A549 (cell line): ENCODE measurements around the gene FCER1A. TPM values are rescaled to one million over a fixed set of nuclear protein-coding genes. Genes with fewer than 3 reads are reported as not detected.

Source experiments
- ATAC-seq, 2 experiments: fragments of 200-7000 bp in 1 of 2; fragments of >200 bp in 1 of 2; cut with Nextera tagmentation in 1 of 2; cut with Tn5 transposase in 1 of 2; 3 replicates each; pipeline versions ENCODE4 v1.8.0 to v1.9.1; 2018 to 2020; ENCODE audit warnings: mild to moderate bottlenecking in 1 of 2, moderate library complexity in 1 of 2
- CTCF ChIA-PET: fragments of 300-600 bp; sonication (Branson Sonifier 250); formaldehyde crosslinking; extraction: SDS; loops from one replicate; lab custom pipeline; 2021; ENCODE audit warnings: antibody characterized with exemption, inconsistent platforms; lab: Yijun Ruan, JAX
- POLR2A ChIA-PET: fragments of 350-600 bp; formaldehyde crosslinking; extraction: SDS; loops from one replicate; lab custom pipeline; 2021; ENCODE audit warnings: antibody characterized with exemption, inconsistent platforms; lab: Yijun Ruan, JAX
- DNase-seq, 2 experiments: peaks; one replicate each; pipeline versions ENCODE4 v3.0.0 to v3.0.0-alpha.2; 2011 to 2016; ENCODE audit warnings: low read depth in 1 of 2, low spot score in 1 of 2
- FAIRE-seq: peaks from 2 replicates; lab custom pipeline; 2011; peaks lifted over from hg19 to GRCh38; lab: Jason Lieb, UNC
- H3K27ac ChIP-seq, 2 experiments: fragments of >200 bp; sonication (Bioruptor Twin); formaldehyde crosslinking; 3 replicates each; pipeline ENCODE4 v1.5.1; 2016 to 2017
- H3K4me1 ChIP-seq: fragments of >200 bp; sonication (Bioruptor Twin); formaldehyde crosslinking; 3 replicates; pipeline ENCODE4 v1.6.1; 2016
- H3K4me2 ChIP-seq: fragments of >200 bp; sonication (Bioruptor Twin); formaldehyde crosslinking; 3 replicates; pipeline ENCODE4 v1.6.1; 2016
- H3K4me3 ChIP-seq: fragments of >200 bp; sonication (Bioruptor Twin); formaldehyde crosslinking; 3 replicates; pipeline ENCODE4 v1.5.1; 2016
- H3K9me3 ChIP-seq: fragments of >200 bp; sonication (Bioruptor Twin); formaldehyde crosslinking; 3 replicates; pipeline ENCODE4 v1.6.1; 2016
- ATOH8 ChIP-seq: fragments of 250-450 bp; sonication (Bioruptor Pico); IDR thresholded peaks from 2 replicates; pipeline ENCODE4 v1.5.0; 2020; ENCODE audit warnings: low read depth, mild to moderate bottlenecking, moderate library complexity
- CTCF ChIP-seq: fragments of >200 bp; sonication (Bioruptor Twin); formaldehyde crosslinking; IDR thresholded peaks from 3 replicates; pipeline ENCODE4 v1.5.1; 2016
- ELK1 ChIP-seq: fragments of 150-350 bp; IDR thresholded peaks from 2 replicates; pipeline ENCODE4 v1.6.1; 2014; ENCODE audit warnings: low read depth, mild to moderate bottlenecking, low read length
- EP300 ChIP-seq, 2 experiments: fragments of >200 bp; sonication (Bioruptor Twin); formaldehyde crosslinking; IDR thresholded peaks; 2 replicates in 1 of 2; 3 replicates in 1 of 2; pipeline ENCODE4 v1.6.1; 2016 to 2017
- GATA3 ChIP-seq: IDR thresholded peaks from 2 replicates; pipeline ENCODE4 v1.6.1; 2012; ENCODE audit warnings: borderline replicate concordance
- HES2 ChIP-seq: fragments of >200 bp; sonication (Bioruptor Twin); formaldehyde crosslinking; IDR thresholded peaks from 2 replicates; pipeline ENCODE4 v1.6.1; 2016
- HEYL ChIP-seq: fragments of 250-450 bp; sonication (Bioruptor Pico); IDR thresholded peaks from 2 replicates; pipeline ENCODE4 v1.8.0; 2021; ENCODE audit warnings: mild to moderate bottlenecking, moderate library complexity
- JUN ChIP-seq, 2 experiments: fragments of >200 bp; sonication (Bioruptor Twin); formaldehyde crosslinking; IDR thresholded peaks; 2 replicates in 1 of 2; 3 replicates in 1 of 2; pipeline ENCODE4 v1.6.1; 2016 to 2017
- JUNB ChIP-seq: fragments of >200 bp; sonication (Bioruptor Twin); formaldehyde crosslinking; IDR thresholded peaks from 2 replicates; pipeline ENCODE4 v1.6.1; 2016
- KDM5A ChIP-seq: fragments of 200-600 bp; sonication (generic); IDR thresholded peaks from 2 replicates; pipeline ENCODE4 v1.6.1; 2016; ENCODE audit warnings: antibody characterized with exemption, mild to moderate bottlenecking
- MAX ChIP-seq: IDR thresholded peaks from 2 replicates; pipeline ENCODE4 v1.6.1; 2012
- PBX3 ChIP-seq: IDR thresholded peaks from 2 replicates; pipeline ENCODE4 v1.6.1; 2012
- POLR2AphosphoS2 ChIP-seq: conservative IDR thresholded peaks from 2 replicates; pipeline ENCODE4 v1.6.1; 2012; ENCODE audit warnings: low read length, improper control_type of control experiment, inconsistent platforms
- RCOR1 ChIP-seq: fragments of 150-350 bp; IDR thresholded peaks from 2 replicates; pipeline ENCODE4 v1.6.1; 2014; ENCODE audit warnings: antibody characterized with exemption, low read length, low read depth
- REST ChIP-seq: fragments of 200-600 bp; sonication (generic); IDR thresholded peaks from 2 replicates; pipeline ENCODE4 v1.6.1; 2016; ENCODE audit warnings: antibody characterized with exemption, mild to moderate bottlenecking, moderate library complexity
- SMC3 ChIP-seq: fragments of >200 bp; sonication (Bioruptor Twin); formaldehyde crosslinking; IDR thresholded peaks from 3 replicates; pipeline ENCODE4 v1.6.1; 2018; ENCODE audit warnings: inconsistent platforms
- SREBF2 ChIP-seq: fragments of 450-650 bp; IDR thresholded peaks from 2 replicates; pipeline ENCODE4 v1.6.1; 2014; ENCODE audit warnings: mild to moderate bottlenecking, moderate library complexity
- TFCP2L1 ChIP-seq: fragments of 250-450 bp; sonication (Bioruptor Pico); IDR thresholded peaks from 2 replicates; pipeline ENCODE4 v1.5.0; 2021; ENCODE audit warnings: mild to moderate bottlenecking
- WGBS: methylation state at CpG from one replicate; pipeline ENCODE4 v1.1.6; 2017; ENCODE audit errors: missing lambda C conversion rate; 5-methylcytosine and 5-hydroxymethylcytosine counted together
- polyA plus RNA-seq, 4 experiments: library from polyadenylated mRNA; depleted of rRNA in 3 of 4; stranded (reverse); fragments of >200 nt; fragmentation: RNase III in 1 of 4; extraction: RNeasy Plus Mini Kit Qiagen cat#74134 plus additional on column Dnase treatment in 1 of 4; gene quantifications; 2 replicates in 3 of 4; 3 replicates in 1 of 4; pipeline ENCODE4 v1.2.3, GENCODE V29; 2011 to 2017

Gene FCER1A
- polyA plus RNA-seq, 2 of the 4 experiments (the other 2 are of a cell fraction): 0.10 TPM; not detected in 1

- H3K4me2 ChIP-seq: no peak overlapping the region
- TF ChIP-seq HEYL (CRISPR knock-in tag) (no peak), HES2 (no peak), PBX3 (no peak), RCOR1 (no peak), SREBF2 (no peak), JUN (IDR thresholded peaks at IDR 0.05) (no peak), EP300 (IDR thresholded peaks at IDR 0.05) (no peak), GATA3 (no peak), ATOH8 (no peak), MAX (no peak), ELK1 (no peak), REST (no peak), TFCP2L1 (CRISPR knock-in tag) (no peak), KDM5A (no peak), JUNB (no peak), POLR2AphosphoS2 (no peak), CTCF (no peak), SMC3 (no peak)
- POLR2A ChIA-PET: no interaction called here
- DNase-seq: no peak
- ATAC-seq: no peak
- peaks cover 8% of the 10 kb centered on the region; the same call in 1 of the 3 replicates for H3K9me3 ChIP-seq
- whole genome bisulfite sequencing: 30% methylated on average over 2 of the region's 2 CpGs
- no peaks in the 10 kb centered on the region for H3K4me1 ChIP-seq
- FAIRE-seq: no peak
- no peak overlapping the region for H3K4me3 ChIP-seq
- no peak overlapping the region for H3K27ac ChIP-seq
- CTCF ChIA-PET: no interaction called here
Measured at GRCh38 chr1:159352436-159352835, 50.3 kb downstream of the FCER1A start.

Other genes starting within 250 kb of the FCER1A start
- not detected in 2 replicates for gene AIM2, start 225.6 kb upstream of the FCER1A start, polyA plus RNA-seq (2011; rRNA removed)
- not detected in 3 replicates for gene AIM2, start 225.6 kb upstream of the FCER1A start, polyA plus RNA-seq (2017; fragmentation: RNase III; extraction: RNeasy Plus Mini Kit Qiagen cat#74134 plus additional on column Dnase treatment)
- 0.13 and 0.16 TPM in 2 replicates for gene CADM3, start 130.7 kb upstream of the FCER1A start, polyA plus RNA-seq (2011; rRNA removed)
- 0.05 to 0.10 TPM (median 0.10 TPM) in 3 replicates for gene CADM3, start 130.7 kb upstream of the FCER1A start, polyA plus RNA-seq (2017; fragmentation: RNase III; extraction: RNeasy Plus Mini Kit Qiagen cat#74134 plus additional on column Dnase treatment)
- not detected in 2 replicates for gene ACKR1, start 97.5 kb upstream of the FCER1A start, polyA plus RNA-seq (2011; rRNA removed)
- not detected in 3 replicates for gene ACKR1, start 97.5 kb upstream of the FCER1A start, polyA plus RNA-seq (2017; fragmentation: RNase III; extraction: RNeasy Plus Mini Kit Qiagen cat#74134 plus additional on column Dnase treatment)
- gene OR10J4, start 129.9 kb downstream of the FCER1A start, polyA plus RNA-seq (2011; rRNA removed): not detected in 2 replicates
- not detected in 3 replicates for gene OR10J4, start 129.9 kb downstream of the FCER1A start, polyA plus RNA-seq (2017; fragmentation: RNase III; extraction: RNeasy Plus Mini Kit Qiagen cat#74134 plus additional on column Dnase treatment)
- not detected in 2 replicates for gene OR10J1, start 137.4 kb downstream of the FCER1A start, polyA plus RNA-seq (2011; rRNA removed)
- gene OR10J1, start 137.4 kb downstream of the FCER1A start, polyA plus RNA-seq (2017; fragmentation: RNase III; extraction: RNeasy Plus Mini Kit Qiagen cat#74134 plus additional on column Dnase treatment): not detected in 3 replicates
- not detected in 2 replicates for gene OR10J5, start 233.7 kb downstream of the FCER1A start, polyA plus RNA-seq (2011; rRNA removed)
- not detected in 3 replicates for gene OR10J5, start 233.7 kb downstream of the FCER1A start, polyA plus RNA-seq (2017; fragmentation: RNase III; extraction: RNeasy Plus Mini Kit Qiagen cat#74134 plus additional on column Dnase treatment)